GM12878 (cell line): Measurements from ENCODE around the gene IFT122. TPM values are rescaled to one million over a fixed set of nuclear protein-coding genes. Genes with fewer than 3 reads are reported as not detected.

ENCODE experiments used
- ATAC-seq: fragments of 200-7000 bp; cut with Tn5 transposase; 3 replicates; pipeline ENCODE4 v1.9.1; 2020; ENCODE audit warnings: mild to moderate bottlenecking, moderate library complexity
- BruUV-seq: library from RNA; stranded (reverse); fragments of 400-500 nt; replicated peaks from 2 replicates; lab custom pipeline; 2021; lab: Mats Ljungman, UMichigan
- CTCF ChIA-PET: fragments of 300-600 bp; sonication (Branson Sonifier 250); formaldehyde crosslinking; extraction: SDS; loops from one replicate; lab custom pipeline; 2021; ENCODE audit warnings: inconsistent platforms; lab: Yijun Ruan, JAX
- POLR2A ChIA-PET: fragments of 350-600 bp; formaldehyde crosslinking; extraction: SDS; loops from one replicate; lab custom pipeline; 2021; ENCODE audit warnings: inconsistent platforms; lab: Charles Lee
- RAD21 ChIA-PET: fragments of 300-600 bp; sonication (Branson Sonifier 250); formaldehyde crosslinking; loops from one replicate; lab custom pipeline; 2023; ENCODE audit warnings: antibody characterized with exemption; ENCODE audit not compliant: unreplicated experiment; lab: Charles Lee
- SMC1A ChIA-PET: fragments of 300-600 bp; sonication (Branson Sonifier 250); formaldehyde crosslinking; loops from one replicate; lab custom pipeline; 2023; ENCODE audit not compliant: unreplicated experiment, uncharacterized antibody; lab: Charles Lee
- DNase-seq: peaks from one replicate; pipeline ENCODE4 v3.0.0-alpha.2; 2011; ENCODE audit warnings: low read depth, low spot score
- FAIRE-seq: peaks from 3 replicates; lab custom pipeline; 2011; peaks lifted over from hg19 to GRCh38; lab: Jason Lieb, UNC
- H2AFZ ChIP-seq: 2 replicates; pipeline ENCODE4 v1.6.0; 2011; ENCODE audit warnings: low read depth, low read length, control low read depth; ENCODE audit not compliant: control insufficient read depth
- H3K27ac ChIP-seq: 2 replicates; pipeline ENCODE4 v1.5.1; 2011; ENCODE audit warnings: control low read depth; ENCODE audit not compliant: control insufficient read depth, insufficient read depth
- H3K27me3 ChIP-seq, 2 experiments: replicated peaks in 1 of 2; 2 replicates each; pipeline versions ENCODE4 v1.6.0 to v1.6.1; 2011; ENCODE audit warnings: low read length in 1 of 2; ENCODE audit not compliant: control insufficient read depth in 2 of 2, insufficient read depth in 2 of 2
- H3K36me3 ChIP-seq, 2 experiments: 2 replicates each; pipeline ENCODE4 v1.5.1; 2011; ENCODE audit warnings: low read length in 1 of 2; ENCODE audit not compliant: control insufficient read depth in 2 of 2, insufficient read depth in 2 of 2
- H3K4me1 ChIP-seq: 2 replicates; pipeline ENCODE4 v1.6.1; 2011; ENCODE audit warnings: mild to moderate bottlenecking, low read length, moderate library complexity, mixed read lengths; ENCODE audit not compliant: control insufficient read depth, insufficient read depth
- H3K4me2 ChIP-seq: 2 replicates; pipeline ENCODE4 v1.6.0; 2011; ENCODE audit warnings: control low read depth; ENCODE audit not compliant: control insufficient read depth, insufficient read depth
- H3K4me3 ChIP-seq: fragments of 200-600 bp; sonication (generic); 2 replicates; pipeline ENCODE4 v1.5.1; 2016
- H3K79me2 ChIP-seq: 2 replicates; pipeline ENCODE4 v1.6.0; 2011; ENCODE audit warnings: low read length; ENCODE audit not compliant: control insufficient read depth, insufficient read depth
- H3K9ac ChIP-seq: 2 replicates; pipeline ENCODE4 v1.8.0; 2011; ENCODE audit warnings: low read length, control low read depth, mixed read lengths; ENCODE audit not compliant: control insufficient read depth, insufficient read depth
- H3K9me3 ChIP-seq: replicated peaks from 3 replicates; pipeline ENCODE4 v1.5.1; 2011; ENCODE audit warnings: mild to moderate bottlenecking, low read length; ENCODE audit not compliant: control insufficient read depth, insufficient read depth
- H4K20me1 ChIP-seq: 2 replicates; pipeline ENCODE4 v1.6.0; 2011; ENCODE audit not compliant: control insufficient read depth, insufficient read depth
- ATF7 ChIP-seq: fragments of 450-650 bp; IDR thresholded peaks from 2 replicates; pipeline ENCODE4 v1.6.1; 2016; ENCODE audit warnings: low read depth, mild to moderate bottlenecking
- BRCA1 ChIP-seq: IDR thresholded peaks from 2 replicates; pipeline ENCODE4 v1.6.1; 2011; ENCODE audit warnings: low read depth, low read length, improper control_type of control experiment
- CREB1 ChIP-seq: IDR thresholded peaks from 2 replicates; pipeline ENCODE4 v1.6.1; 2012; ENCODE audit warnings: low read depth, mild to moderate bottlenecking, inconsistent platforms
- EED ChIP-seq: sonication (generic); IDR thresholded peaks from 2 replicates; pipeline ENCODE4 v1.6.1; 2016; ENCODE audit warnings: antibody characterized with exemption, low read depth
- ELK1 ChIP-seq: IDR thresholded peaks from 2 replicates; pipeline ENCODE4 v1.6.1; 2012; ENCODE audit warnings: low read depth, low read length, improper control_type of control experiment
- ETV6 ChIP-seq, 2 experiments: fragments of 450-650 bp in 1 of 2; IDR thresholded peaks in 1 of 2; conservative IDR thresholded peaks in 1 of 2; 2 replicates each; pipeline ENCODE4 v1.6.1; 2014; ENCODE audit warnings: antibody characterized with exemption in 1 of 2, borderline replicate concordance in 1 of 2, low read depth in 1 of 2, mild to moderate bottlenecking in 1 of 2, moderate library complexity in 1 of 2
- IKZF1 ChIP-seq: fragments of 450-650 bp; conservative IDR thresholded peaks from 2 replicates; pipeline ENCODE4 v1.6.1; 2017; ENCODE audit warnings: antibody characterized with exemption, mild to moderate bottlenecking
- MTA2 ChIP-seq: fragments of 450-650 bp; IDR thresholded peaks from 2 replicates; pipeline ENCODE4 v1.6.1; 2016; ENCODE audit warnings: low read depth, mild to moderate bottlenecking, moderate library complexity
- NFYB ChIP-seq: IDR thresholded peaks from 2 replicates; pipeline ENCODE4 v1.6.1; 2011; ENCODE audit warnings: low read depth, mild to moderate bottlenecking, low read length, improper control_type of control experiment, moderate library complexity; ENCODE audit not compliant: insufficient read depth
- PAX8 ChIP-seq: fragments of 450-650 bp; IDR thresholded peaks from 2 replicates; pipeline ENCODE4 v1.6.1; 2017; ENCODE audit warnings: mild to moderate bottlenecking, moderate library complexity
- PKNOX1 ChIP-seq: fragments of 450-650 bp; IDR thresholded peaks from 2 replicates; pipeline ENCODE4 v1.6.1; 2016; ENCODE audit warnings: mild to moderate bottlenecking
- RELA ChIP-seq: fragments of 450-650 bp; IDR thresholded peaks from 2 replicates; pipeline ENCODE4 v1.8.0; 2014; ENCODE audit warnings: borderline replicate concordance; ENCODE audit not compliant: partially characterized antibody
- SKIL ChIP-seq: fragments of 450-650 bp; IDR thresholded peaks from 2 replicates; pipeline ENCODE4 v1.6.1; 2017; ENCODE audit warnings: mild to moderate bottlenecking, low read depth, inconsistent platforms; ENCODE audit not compliant: poor library complexity, severe bottlenecking
- SREBF2 ChIP-seq: IDR thresholded peaks from 2 replicates; pipeline ENCODE4 v1.6.1; 2012; ENCODE audit warnings: mild to moderate bottlenecking, low read length
- SUPT20H ChIP-seq: IDR thresholded peaks from 2 replicates; pipeline ENCODE4 v1.6.1; 2011; ENCODE audit warnings: low read depth, mild to moderate bottlenecking, low read length, moderate library complexity, borderline replicate concordance; ENCODE audit not compliant: control insufficient read depth
- TBL1XR1 ChIP-seq: IDR thresholded peaks from 2 replicates; pipeline ENCODE4 v1.6.1; 2012; ENCODE audit warnings: low read depth, low read length, improper control_type of control experiment
- TCF12 ChIP-seq: IDR thresholded peaks from 2 replicates; pipeline ENCODE4 v1.6.1; 2011; ENCODE audit warnings: low read depth, mild to moderate bottlenecking, low read length
- ZNF622 ChIP-seq: fragments of 450-650 bp; IDR thresholded peaks from 2 replicates; pipeline ENCODE4 v1.6.1; 2017; ENCODE audit warnings: mild to moderate bottlenecking, inconsistent platforms
- WGBS: methylation state at CpG from one replicate; pipeline ENCODE4 v1.1.6; 2016; ENCODE audit warnings: low lambda C conversion rate; ENCODE audit not compliant: insufficient replicate concordance, insufficient coverage; ENCODE audit errors: missing lambda C conversion rate; 5-methylcytosine and 5-hydroxymethylcytosine counted together
- in situ Hi-C: fragments of 300-500 bp; cut with MboI; formaldehyde crosslinking; loops from 9 replicates; pipeline ENCODE4 v1.14.3; 2018; ENCODE audit warnings: mixed read lengths
- intact Hi-C: fragments of 100-400 bp; cut with micrococcal nuclease; formaldehyde crosslinking; loops from one replicate; pipeline ENCODE4 v1.14.2; 2022; ENCODE audit not compliant: unreplicated experiment
- polyA plus RNA-seq, 11 experiments: library from polyadenylated mRNA; depleted of rRNA in 4 of 11; unstranded in 6 of 11; stranded (reverse) in 5 of 11; fragments of >200 nt; fragmentation: Nextera tagmentation in 4 of 11; fragmentation: Illumina TruSeq in 1 of 11; extraction: Ambion mirVana in 4 of 11; extraction: Trizol in 1 of 11; gene quantifications; 1 replicate in 1 of 11; 2 replicates in 10 of 11; pipeline versions ENCODE4 v1.2.1 to v1.2.3, GENCODE V29; 2011 to 2016; ENCODE audit warnings: inconsistent platforms in 2 of 11, missing spikeins in 2 of 11, low read depth in 1 of 11
- total RNA-seq, 4 experiments: library from RNA; depleted of rRNA in 3 of 4; stranded (reverse); fragments of >200 nt in 3 of 4; fragmentation: Illumina TruSeq in 1 of 4; extraction: Trizol in 1 of 4; gene quantifications; 2 replicates each; pipeline versions ENCODE4 v1.2.1 to v1.2.3, GENCODE V29; 2013 to 2021

Gene IFT122
- total and polyA plus RNA-seq, 10 of the 15 experiments (the other 5 are each of a cell fraction or from before 2014, with no cell fraction given): 1.8 to 19.2 (median 8.4) TPM

- intact Hi-C loops (no loop called here), in situ Hi-C loops (no loop called here)
- Histone ChIP-seq H3K27me3 (no peaks in the 10 kb centered on the region), H3K4me3 (no peak overlapping the region), H3K9me3 (no peaks in the 10 kb centered on the region), H3K4me2 (no peak overlapping the region), H2AFZ (no peak overlapping the region), H3K27ac (no peak overlapping the region), H3K9ac (no peak overlapping the region), H3K36me3 (no peaks in the 10 kb centered on the region), H4K20me1 (no peaks in the 10 kb centered on the region), H3K4me1 (no peaks in the 10 kb centered on the region), H3K79me2 (no peaks in the 10 kb centered on the region)
- POLR2A ChIA-PET: no interaction called here
- CTCF ChIA-PET: interaction anchor here (1.0 to 1.3 kb wide), 2 partner anchors 80 to 83 kb away, joined by 4 to 5 read pairs; no protein-coding TSS in a partner anchor
- DNase-seq (no peak), ATAC-seq (no peak), FAIRE-seq (no peak)
- 60% methylated on average over 7 of the region's 7 CpGs for WGBS
- BruUV-seq: no TSS peak
- RAD21 ChIA-PET: no interaction called here
- SMC1A ChIA-PET: no interaction called here
- TF ChIP-seq PAX8 (no peak), ETV6 (conservative IDR thresholded peaks at IDR 0.05 in 1 of 2, IDR thresholded peaks at IDR 0.05 in 1 of 2; ENCODE audit: borderline replicate concordance in 1 of 2, low read depth in 1 of 2) (no peak), CREB1 (no peak), ZNF622 (no peak), IKZF1 (no peak), BRCA1 (no peak), PKNOX1 (no peak), SKIL (no peak), TBL1XR1 (no peak), NFYB (no peak), SUPT20H (no peak), ATF7 (no peak), TCF12 (no peak), SREBF2 (no peak), ELK1 (no peak), MTA2 (no peak), EED (no peak), RELA (no peak)
These were observed 129.8 kb downstream of the IFT122 start for GRCh38 chr3:129569856-129570255.
